Measurements from ENCODE around the gene LORICRIN. TPM values are rescaled to one million over a fixed set of nuclear protein-coding genes. Genes with fewer than 3 reads are reported as not detected.
"Not testable (repeated sequence)": the region's sequence is repeated elsewhere in the genome, so short reads cannot be mapped to it uniquely, and the experiment has no call there.

LORICRIN gene
- total and polyA plus RNA-seq, 7 donors = 0.06 TPM; not detected in 6

DNA sequence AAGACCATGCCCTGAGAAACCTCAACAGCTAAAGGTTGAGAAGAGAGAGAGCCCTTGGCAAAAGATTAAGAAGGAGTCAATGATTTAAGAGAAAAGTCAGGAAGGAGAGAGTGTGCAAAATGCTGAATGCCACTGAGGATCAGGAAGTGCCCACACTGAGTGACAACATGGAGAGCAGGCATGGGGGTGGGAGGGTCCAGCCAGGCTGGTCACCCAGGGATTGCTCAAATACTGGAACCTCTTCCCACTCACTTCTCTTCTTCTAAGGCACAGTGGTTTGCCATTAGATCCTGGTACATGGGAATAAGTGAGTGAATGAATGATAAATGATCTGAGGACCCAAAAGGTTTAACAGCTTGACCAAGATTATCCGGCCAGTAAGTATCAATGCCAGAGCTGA is 31.0 kb upstream of the LORICRIN start:
- H3K27me3 ChIP-seq = no peaks in the 10 kb centered on the region
- H3K27ac ChIP-seq = no peak overlapping the region
- intact Hi-C loops (cut with DNase I) = loop anchor here (10.0 kb wide), 1 partner anchor 574 kb away; no protein-coding TSS in a partner anchor
- no peaks in the 10 kb centered on the region for H3K4me1 ChIP-seq
- 88 to 90% methylated on average over 1 of the region's 1 CpG for WGBS, 2 donors
- H3K9me3 ChIP-seq = no peaks in the 10 kb centered on the region
- no peak overlapping the region for H3K4me3 ChIP-seq
- no peak for DNase-seq
- no peak for TF ChIP-seq POLR2A (IDR thresholded peaks at IDR 0.05)
- TF ChIP-seq POLR2AphosphoS5 (IDR thresholded peaks at IDR 0.05) = no peak
- TF ChIP-seq EP300 (IDR thresholded peaks at IDR 0.05) = no peak
- TF ChIP-seq, protein P1, sequence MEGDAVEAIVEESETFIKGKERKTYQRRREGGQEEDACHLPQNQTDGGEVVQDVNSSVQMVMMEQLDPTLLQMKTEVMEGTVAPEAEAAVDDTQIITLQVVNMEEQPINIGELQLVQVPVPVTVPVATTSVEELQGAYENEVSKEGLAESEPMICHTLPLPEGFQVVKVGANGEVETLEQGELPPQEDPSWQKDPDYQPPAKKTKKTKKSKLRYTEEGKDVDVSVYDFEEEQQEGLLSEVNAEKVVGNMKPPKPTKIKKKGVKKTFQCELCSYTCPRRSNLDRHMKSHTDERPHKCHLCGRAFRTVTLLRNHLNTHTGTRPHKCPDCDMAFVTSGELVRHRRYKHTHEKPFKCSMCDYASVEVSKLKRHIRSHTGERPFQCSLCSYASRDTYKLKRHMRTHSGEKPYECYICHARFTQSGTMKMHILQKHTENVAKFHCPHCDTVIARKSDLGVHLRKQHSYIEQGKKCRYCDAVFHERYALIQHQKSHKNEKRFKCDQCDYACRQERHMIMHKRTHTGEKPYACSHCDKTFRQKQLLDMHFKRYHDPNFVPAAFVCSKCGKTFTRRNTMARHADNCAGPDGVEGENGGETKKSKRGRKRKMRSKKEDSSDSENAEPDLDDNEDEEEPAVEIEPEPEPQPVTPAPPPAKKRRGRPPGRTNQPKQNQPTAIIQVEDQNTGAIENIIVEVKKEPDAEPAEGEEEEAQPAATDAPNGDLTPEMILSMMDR (IDR thresholded peaks at IDR 0.05) = no peak
- H3K36me3 ChIP-seq = no peaks in the 10 kb centered on the region

DNA sequence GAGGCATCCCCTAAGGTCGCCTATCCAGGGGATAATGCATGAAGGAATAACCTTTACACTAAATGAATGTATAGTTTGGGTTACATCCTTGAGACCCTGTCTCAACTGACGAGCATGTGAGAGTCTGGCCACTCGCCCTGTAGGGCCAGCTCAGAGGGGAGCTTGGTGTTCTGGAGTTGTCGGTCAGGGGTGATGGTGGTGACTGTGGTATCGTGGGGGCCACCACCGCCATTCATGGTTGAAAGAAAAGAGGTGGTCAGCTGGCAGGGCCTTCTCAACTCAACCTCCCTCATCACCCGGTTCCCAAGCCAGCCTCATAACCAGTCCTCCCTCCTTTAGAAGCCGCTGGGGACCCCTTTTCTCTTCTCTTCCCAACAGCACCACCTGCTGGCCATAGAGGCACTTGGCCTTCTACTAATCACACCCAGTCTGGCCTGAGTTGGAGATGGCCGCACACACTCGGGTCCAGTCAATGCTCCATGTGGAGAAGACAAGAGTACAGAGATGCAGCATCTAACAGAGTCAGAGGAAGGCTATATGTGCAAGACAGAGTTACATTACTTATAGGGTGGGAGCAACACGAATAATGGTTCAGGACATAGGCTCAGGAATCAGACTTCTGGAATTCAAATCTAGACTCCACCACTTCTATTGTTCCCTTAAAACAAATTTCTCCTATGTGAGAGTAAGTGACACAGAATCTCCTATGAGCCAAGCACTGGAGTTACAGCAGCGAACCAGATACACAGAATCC is 30.2 kb upstream of the LORICRIN start:
- not testable (repeated sequence) for H3K9me3 ChIP-seq, H3K4me1 ChIP-seq, DNase-seq, H3K36me3 ChIP-seq, H3K27me3 ChIP-seq, H3K27ac ChIP-seq, H3K4me3 ChIP-seq
- intact Hi-C loops (cut with DNase I) = loop anchor here (10.0 kb wide), 1 partner anchor 574 kb away; no protein-coding TSS in a partner anchor
- WGBS, 2 donors = 59% methylated on average over 12 of the region's 12 CpGs

DNA sequence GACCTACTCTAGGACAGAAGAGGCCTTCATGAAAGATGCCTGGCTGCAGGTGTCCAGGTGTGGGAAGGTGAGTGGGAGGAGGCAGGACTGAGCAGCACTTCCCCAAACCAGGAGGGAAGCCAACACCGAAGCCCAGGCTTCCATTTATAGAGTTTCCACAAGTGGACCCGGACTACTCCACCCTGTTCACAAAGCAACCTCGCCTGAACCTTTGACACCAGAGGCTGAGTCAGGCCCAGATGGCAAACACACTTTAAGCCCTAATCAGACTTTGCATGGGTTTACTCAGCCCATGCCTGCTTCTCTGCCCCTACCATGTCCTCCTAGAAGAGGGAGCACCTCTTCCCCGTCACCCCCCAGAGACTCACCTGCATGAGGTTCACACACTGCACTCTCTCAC is 28.1 kb upstream of the LORICRIN start:
- 39 to 60% methylated on average over 4 of the region's 4 CpGs for WGBS, 2 donors
- Histone ChIP-seq H3K27me3 (no peaks in the 10 kb centered on the region), H3K4me3 (no peak overlapping the region), H3K4me1 (no peaks in the 10 kb centered on the region), H3K27ac (no peak overlapping the region), H3K9me3 (no peaks in the 10 kb centered on the region), H3K36me3 (no peaks in the 10 kb centered on the region)
- TF ChIP-seq, protein P1 (IDR thresholded peaks at IDR 0.05) = no peak
- TF ChIP-seq POLR2A (IDR thresholded peaks at IDR 0.05) = no peak
- no peak for TF ChIP-seq EP300 (IDR thresholded peaks at IDR 0.05)
- no peak for TF ChIP-seq POLR2AphosphoS5 (IDR thresholded peaks at IDR 0.05)
- intact Hi-C loops (cut with DNase I) = no loop called here
- no peak for DNase-seq

DNA sequence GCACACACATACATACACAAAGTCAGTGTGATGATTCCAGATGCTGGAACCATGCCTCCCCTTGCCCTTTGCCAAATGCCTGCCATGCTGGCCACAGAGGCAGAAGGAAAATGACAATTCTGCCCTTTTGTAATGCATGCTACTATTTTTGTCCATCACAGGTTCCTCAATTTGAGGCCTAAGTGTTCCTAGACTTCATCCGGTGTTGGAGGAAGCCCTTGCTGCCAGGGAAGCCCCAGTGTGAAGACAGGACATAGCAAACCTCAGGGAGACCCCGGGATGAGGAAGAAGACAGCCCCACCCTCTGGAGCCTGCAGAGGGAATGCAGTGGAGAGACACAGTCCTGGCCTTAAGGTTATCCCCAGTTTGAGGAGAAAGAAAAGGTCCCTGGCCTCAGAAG is 27.7 kb upstream of the LORICRIN start:
- H3K9me3 ChIP-seq = no peaks in the 10 kb centered on the region
- H3K36me3 ChIP-seq = no peaks in the 10 kb centered on the region
- DNase-seq = no peak
- no peak overlapping the region for H3K27ac ChIP-seq
- intact Hi-C loops (cut with DNase I) = no loop called here
- TF ChIP-seq EP300 (IDR thresholded peaks at IDR 0.05) = no peak
- TF ChIP-seq, protein P1 (IDR thresholded peaks at IDR 0.05) = no peak
- no peak for TF ChIP-seq POLR2AphosphoS5 (IDR thresholded peaks at IDR 0.05)
- 50 to 70% methylated on average over 2 of the region's 2 CpGs for WGBS, 2 donors
- no peaks in the 10 kb centered on the region for H3K27me3 ChIP-seq
- H3K4me1 ChIP-seq = no peaks in the 10 kb centered on the region
- no peak overlapping the region for H3K4me3 ChIP-seq

DNA sequence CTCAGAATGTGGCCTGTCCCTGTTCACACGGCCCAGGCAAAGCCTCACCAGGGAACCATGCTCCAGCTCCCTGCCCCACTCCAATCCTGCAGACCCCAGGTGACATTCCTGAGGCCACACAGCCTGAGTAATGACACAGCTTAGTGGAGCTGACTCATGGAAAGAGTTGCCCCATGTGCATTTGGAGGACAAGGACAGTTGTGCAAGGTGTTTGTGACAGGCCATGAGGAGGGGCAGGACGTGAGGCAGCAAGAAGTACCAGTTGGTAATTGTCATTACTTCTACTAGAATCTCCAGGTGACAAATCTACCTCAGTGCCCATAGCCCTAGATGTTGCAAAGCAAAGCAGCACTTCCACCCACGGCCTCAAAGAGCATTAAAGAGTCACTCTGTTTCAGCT is 26.9 kb upstream of the LORICRIN start:
- no peak for DNase-seq
- no peaks in the 10 kb centered on the region for H3K9me3 ChIP-seq

More for the DNA sequence above, 26.9 kb upstream of the LORICRIN start:
- Histone ChIP-seq H3K27ac (no peak overlapping the region), H3K36me3 (no peaks in the 10 kb centered on the region), H3K4me3 (no peak overlapping the region), H3K27me3 (no peaks in the 10 kb centered on the region), H3K4me1 (no peaks in the 10 kb centered on the region)
- TF ChIP-seq POLR2AphosphoS5 (IDR thresholded peaks at IDR 0.05) (no peak), POLR2A (IDR thresholded peaks at IDR 0.05) (no peak), EP300 (IDR thresholded peaks at IDR 0.05) (no peak)
- TF ChIP-seq, protein P1 (IDR thresholded peaks at IDR 0.05) = no peak
- 74 to 80% methylated on average over 3 of the region's 3 CpGs for WGBS, 2 donors
- intact Hi-C loops (cut with DNase I) = no loop called here
